AG10803 (cell line): Measurements from ENCODE around the gene GPR61.
A peak's percentile ranks its signal among the peaks of the same experiment; 100 is the strongest.

ENCODE experiments used
- DNase-seq: peaks from one replicate; pipeline ENCODE4 v3.0.0; 2010; ENCODE audit warnings: low read depth
- H3K4me3 ChIP-seq: 2 replicates; pipeline ENCODE4 v1.5.1; 2011; ENCODE audit warnings: mild to moderate bottlenecking, low read length, control low read depth
- CTCF ChIP-seq: conservative IDR thresholded peaks from 2 replicates; pipeline ENCODE4 v1.5.1; 2011; ENCODE audit warnings: mild to moderate bottlenecking, low read length, control low read depth, inconsistent platforms

The GPR61 gene

GRCh38 chr1:109500941-109501381 lies 38.7 kb upstream of the GPR61 start:
- H3K4me3 ChIP-seq, result no peak overlapping the region
- no peak for TF ChIP-seq CTCF
- DNase-seq, result peak; percentile 94

- DNase-seq, result no peak
- no peak overlapping the region for H3K4me3 ChIP-seq
- TF ChIP-seq CTCF, result no peak
Measured at GRCh38 chr1:109501644-109502363, 37.9 kb upstream of the GPR61 start.

GRCh38 chr1:109502364-109502851 lies 37.3 kb upstream of the GPR61 start:
- TF ChIP-seq CTCF, result no peak
- no peak for DNase-seq
- no peak overlapping the region for H3K4me3 ChIP-seq

- DNase-seq, result no peak
- H3K4me3 ChIP-seq, result no peak overlapping the region
- no peak for TF ChIP-seq CTCF
Measured at GRCh38 chr1:109503935-109504334, 35.7 kb upstream of the GPR61 start.

- H3K4me3 ChIP-seq, result no peak overlapping the region
- DNase-seq, result no peak
- TF ChIP-seq CTCF, result no peak
Measured at GRCh38 chr1:109504974-109505373, 34.7 kb upstream of the GPR61 start.

- TF ChIP-seq CTCF, result no peak
- no peak for DNase-seq
- H3K4me3 ChIP-seq, result no peak overlapping the region
Measured at GRCh38 chr1:109508001-109508872, 31.4 kb upstream of the GPR61 start.
